Stimulated activated CD8-positive, alpha-beta memory T cell treated with anti-CD3 and anti-CD28 coated beads, Interleukin-7, amount 100 ng/mL, for 48 hours (primary cell): ENCODE data around the gene ZNF860.

ENCODE experiments used
- DNase-seq, 2 donors: peaks; one replicate each; pipeline ENCODE4 v3.0.0-alpha.2; 2020; ENCODE audit warnings: low read depth in 1 of 2; ENCODE audit errors: extremely low read depth in 1 of 2

Gene ZNF860

GRCh38 chr3:31981206-31982181, at the start of gene ZNF860, which contains the start of gene OSBPL10:
ZNF860 (plus strand) TSS chr3:31981750; CDS start chr3:31989080, 7,330 bp downstream.
OSBPL10 (minus strand) TSS chr3:31981262; CDS start chr3:31981179, 83 bp downstream.
- DNase-seq, result no peak

GRCh38 chr3:31932990-31933389, 48.6 kb upstream of the ZNF860 start:
- DNase-seq, result no peak

- DNase-seq, result no peak
Observed at GRCh38 chr3:31934018-31934417, 47.5 kb upstream of the ZNF860 start.

DNA sequence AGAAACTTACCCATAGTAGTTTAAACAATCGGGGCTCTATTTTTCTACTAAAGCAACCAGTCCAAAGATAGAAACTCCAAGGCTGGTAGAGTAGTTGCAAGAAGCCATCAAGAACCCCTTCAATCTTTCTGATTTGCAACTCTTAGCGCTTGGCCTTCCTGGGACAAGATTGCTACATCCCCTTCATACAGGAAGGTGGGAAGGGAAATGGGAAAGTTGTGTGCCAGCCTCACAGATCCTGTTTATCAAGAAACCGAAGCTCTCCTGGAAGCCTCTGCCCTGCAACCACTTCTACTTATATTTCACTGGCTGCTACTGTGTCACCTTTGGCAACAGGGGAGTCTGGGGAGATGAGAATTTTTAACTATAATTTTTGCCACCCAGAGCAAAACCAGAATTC, 46.7 kb upstream of the ZNF860 start:
- DNase-seq, result no peak

DNA sequence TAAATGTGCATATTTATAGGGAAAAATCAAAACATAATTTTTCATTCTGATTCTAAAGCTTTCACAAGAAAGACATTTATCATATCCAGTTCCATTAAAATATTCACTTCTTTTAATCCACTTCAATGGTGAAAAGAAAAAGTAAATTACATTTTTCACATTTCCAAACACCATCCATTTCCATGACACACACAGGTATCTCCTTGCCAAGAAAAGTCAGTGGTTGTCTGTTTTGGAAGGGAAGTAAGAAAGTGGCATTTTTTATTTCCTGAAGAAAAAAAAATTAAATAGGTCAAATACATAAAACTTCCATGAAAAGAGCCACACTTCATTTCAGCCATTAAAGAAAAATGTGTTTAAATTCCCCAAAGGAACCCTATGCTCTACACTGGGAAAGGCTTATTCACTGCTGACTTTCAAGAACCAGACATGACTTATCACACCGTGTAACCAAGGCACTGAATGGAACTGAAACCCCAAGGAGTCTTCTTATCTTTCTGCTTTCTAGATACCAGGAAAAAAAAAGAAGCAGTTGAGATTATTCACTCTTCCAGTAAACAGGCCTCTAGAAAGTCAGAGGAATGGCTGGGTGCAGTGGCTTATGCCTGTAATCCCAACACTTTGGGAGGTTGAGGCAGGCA, 45.0 kb upstream of the ZNF860 start:
- no peak for DNase-seq

- no peak for DNase-seq
Observed at GRCh38 chr3:31937225-31937624, 44.3 kb upstream of the ZNF860 start.

- no peak for DNase-seq
Observed at GRCh38 chr3:31942446-31942845, 39.1 kb upstream of the ZNF860 start.

GRCh38 chr3:31943041-31943440, 38.5 kb upstream of the ZNF860 start:
- DNase-seq, result no peak

GRCh38 chr3:31945738-31946052, 35.9 kb upstream of the ZNF860 start:
- no peak for DNase-seq

GRCh38 chr3:31946484-31947081, 35.0 kb upstream of the ZNF860 start:
- no peak for DNase-seq

DNA sequence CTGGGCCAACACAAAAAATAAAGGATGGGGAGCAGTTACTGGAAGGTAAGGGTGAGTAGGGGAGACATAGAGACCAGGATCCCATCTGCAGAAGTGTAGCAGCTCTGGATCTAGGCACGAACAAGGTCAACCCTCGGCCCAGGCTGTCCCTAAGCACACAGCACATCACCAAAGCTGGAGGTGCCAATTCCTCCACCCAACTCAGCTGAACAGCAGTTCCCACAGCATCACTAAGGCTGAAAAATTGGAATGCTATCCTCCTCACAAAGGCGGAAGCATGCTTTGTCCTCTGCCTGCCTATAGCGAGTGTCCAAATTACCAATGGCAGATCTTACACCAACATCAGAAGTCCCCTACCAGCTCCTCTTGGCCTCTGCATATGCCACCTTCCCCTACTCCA, 34.4 kb upstream of the ZNF860 start:
- no peak for DNase-seq

DNA sequence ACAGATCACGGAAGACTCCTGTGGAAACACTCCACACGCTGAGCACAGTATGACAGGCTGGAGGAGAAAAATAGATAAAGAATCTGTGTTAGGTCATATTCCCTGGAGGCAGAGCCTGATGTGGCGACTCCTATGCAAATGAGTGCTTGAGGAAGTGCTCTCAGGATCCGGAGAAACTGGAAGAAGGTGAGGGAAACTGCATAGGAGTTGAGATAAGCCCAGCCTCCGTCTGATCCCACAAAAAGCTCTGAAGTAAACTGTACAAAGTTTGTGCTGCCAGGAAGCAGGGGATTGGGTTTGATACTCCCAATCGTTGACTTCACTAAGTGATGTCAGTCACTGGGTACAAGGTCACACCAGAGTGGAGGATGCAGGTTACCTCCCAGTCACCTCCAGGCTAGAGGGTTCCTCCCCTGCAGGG, 33.9 kb upstream of the ZNF860 start:
- DNase-seq, result no peak

- DNase-seq, result no peak
Observed at GRCh38 chr3:31948280-31948679, 33.3 kb upstream of the ZNF860 start.

GRCh38 chr3:31952205-31952604, 29.3 kb upstream of the ZNF860 start:
- DNase-seq, result no peak

DNA sequence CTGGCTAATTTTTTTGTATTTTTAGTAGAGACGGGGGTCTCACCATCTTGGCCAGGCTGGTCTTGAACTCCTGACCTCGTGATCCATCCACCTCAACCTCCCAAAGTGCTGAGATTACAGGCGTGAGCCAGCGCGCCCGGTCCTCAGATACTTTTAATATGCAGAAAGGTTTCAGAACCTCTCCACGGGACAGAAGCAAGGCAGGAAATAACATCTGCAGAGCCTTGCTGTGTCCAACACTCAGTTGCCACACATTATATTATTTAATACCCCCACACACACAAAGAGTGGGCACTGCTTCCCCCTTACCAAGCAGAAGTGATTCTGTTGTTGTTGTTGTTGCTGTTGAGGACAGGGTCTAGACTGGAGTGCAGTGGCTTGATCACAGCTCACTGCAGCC, 28.5 kb upstream of the ZNF860 start:
- no peak for DNase-seq

DNA sequence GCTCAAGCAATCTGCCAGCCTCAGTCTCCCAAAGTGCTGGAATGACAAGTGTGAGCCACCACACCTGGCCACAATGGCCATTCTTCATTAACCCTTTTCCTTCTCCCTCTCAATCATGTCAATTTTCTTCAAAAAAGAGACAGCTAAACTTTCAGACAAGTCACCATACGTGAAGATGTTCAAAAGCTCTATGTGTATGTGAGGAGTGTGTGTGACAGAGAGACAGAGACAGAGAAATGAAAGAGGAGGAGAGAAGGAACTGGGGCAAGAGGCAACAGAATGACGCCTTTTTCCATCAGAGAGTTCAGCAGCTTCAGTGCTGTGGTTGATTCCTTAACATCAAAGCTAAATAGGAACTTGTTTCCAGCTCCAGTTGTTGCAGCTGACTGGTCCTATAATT, 27.9 kb upstream of the ZNF860 start:
- no peak for DNase-seq

DNA sequence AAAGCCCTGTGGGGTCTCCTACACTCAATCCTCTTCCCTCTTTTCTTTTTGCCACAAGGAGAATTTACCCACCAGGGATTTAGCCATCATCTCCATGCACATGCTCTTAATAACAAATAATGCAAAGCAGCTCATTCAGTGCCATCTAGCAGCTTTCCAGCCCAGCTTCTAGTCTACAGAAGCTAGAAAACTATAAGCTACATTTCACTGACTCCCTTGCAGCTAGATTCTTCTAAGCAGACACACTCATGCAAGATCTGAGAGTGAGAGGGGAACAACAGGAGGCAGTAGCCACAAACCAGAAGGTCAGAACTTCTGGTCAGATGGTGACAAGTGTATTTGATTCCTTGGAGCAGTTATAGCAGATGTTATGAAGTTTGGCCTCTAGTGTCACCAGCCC, 26.0 kb upstream of the ZNF860 start:
- no peak for DNase-seq

DNA sequence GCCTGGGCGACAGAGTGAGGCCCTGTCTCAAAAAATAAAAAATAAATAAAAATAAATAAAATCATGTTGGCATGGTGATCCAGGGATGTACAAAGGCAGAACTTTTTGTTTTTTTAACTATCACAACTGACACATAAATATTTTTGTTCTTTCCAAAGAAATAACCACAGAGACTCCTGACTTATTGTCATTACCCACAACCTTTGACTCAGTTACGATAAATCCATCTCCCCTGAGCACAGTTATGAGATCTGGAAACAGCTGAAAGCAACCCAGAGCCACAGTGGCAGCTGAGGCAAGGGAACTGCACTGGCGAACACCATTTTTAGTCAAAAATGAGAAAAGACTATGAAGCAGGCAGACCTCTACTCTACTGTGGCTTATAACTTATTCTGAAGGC, 24.4 kb upstream of the ZNF860 start:
- no peak for DNase-seq

DNA sequence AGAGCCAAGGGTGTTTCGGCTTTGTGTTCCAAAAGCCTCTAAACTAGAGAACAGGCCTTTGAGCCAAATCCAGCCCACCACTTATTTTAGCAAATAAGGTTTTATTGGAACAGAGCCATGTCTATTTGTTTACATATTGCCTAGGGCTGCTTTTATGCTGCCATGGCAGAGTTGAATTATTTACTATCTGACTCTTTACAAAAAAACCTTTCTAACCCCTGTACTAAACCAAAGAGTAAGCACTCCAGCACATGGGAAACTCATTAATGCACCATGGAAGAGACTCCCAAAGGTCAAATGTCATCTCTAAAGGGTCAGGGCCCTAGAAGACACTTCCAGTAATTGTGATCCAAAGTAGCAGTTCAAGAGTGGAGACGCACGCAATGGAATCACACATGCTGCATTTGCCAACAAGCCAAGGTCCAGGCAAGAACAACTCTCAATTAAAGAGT, 22.8 kb upstream of the ZNF860 start:
- no peak for DNase-seq

- no peak for DNase-seq
Observed at GRCh38 chr3:31959251-31959650, 22.3 kb upstream of the ZNF860 start.

- DNase-seq, result no peak
Observed at GRCh38 chr3:31959951-31960792, 21.4 kb upstream of the ZNF860 start.
